NCI-H345 treated with DMSO at 0.1 percent for 48 hours (cell line): ENCODE measurements around the gene PTPRN2.
"Not testable (repeated sequence)": the region's sequence is repeated elsewhere in the genome, so short reads cannot be mapped to it uniquely, and the experiment has no call there.

ENCODE experiments used
- DNase-seq: peaks from one replicate; lab custom pipeline; 2025; ENCODE audit not compliant: unreplicated experiment; lab: John Stamatoyannopoulos, UW

The PTPRN2 gene

DNA sequence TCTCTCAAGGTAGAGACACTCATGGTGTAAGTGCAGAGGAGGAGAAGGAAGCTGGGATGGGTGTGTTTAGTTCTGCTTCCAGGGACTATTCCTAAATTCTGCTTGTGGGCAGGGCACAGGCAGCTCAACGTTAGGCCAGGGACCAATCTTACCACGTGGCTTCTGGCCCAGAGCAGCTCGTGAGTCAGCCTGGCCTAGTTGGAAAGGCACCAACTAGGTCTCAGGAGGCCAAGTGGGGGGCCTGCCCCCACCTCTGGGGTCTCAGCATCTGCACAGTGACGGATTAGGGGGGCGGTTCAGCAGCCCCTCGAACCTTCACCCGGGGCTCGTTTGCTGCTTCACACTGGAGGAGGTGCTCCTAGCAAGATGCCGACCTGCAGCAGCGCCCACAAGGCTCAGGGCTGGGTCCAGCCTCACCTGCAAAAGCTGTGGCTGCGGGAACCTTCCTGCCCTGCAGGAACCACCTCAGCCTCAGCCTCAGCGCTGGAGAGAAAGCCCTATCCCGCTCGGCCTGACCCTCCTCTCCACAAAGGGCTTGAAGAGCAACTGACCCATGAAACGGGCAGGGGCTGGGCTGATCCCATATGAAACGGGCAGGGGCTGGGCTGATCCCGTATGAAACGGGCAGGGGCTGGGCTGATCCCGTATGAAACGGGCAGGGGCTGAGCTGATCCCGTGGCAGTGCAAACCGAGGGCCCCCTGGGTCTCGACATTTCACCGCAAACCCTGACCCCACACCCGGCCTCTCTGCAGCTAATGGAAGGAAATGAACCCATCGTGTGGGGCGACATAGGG is 803.4 kb downstream of the PTPRN2 start:
- no peak for DNase-seq

DNA sequence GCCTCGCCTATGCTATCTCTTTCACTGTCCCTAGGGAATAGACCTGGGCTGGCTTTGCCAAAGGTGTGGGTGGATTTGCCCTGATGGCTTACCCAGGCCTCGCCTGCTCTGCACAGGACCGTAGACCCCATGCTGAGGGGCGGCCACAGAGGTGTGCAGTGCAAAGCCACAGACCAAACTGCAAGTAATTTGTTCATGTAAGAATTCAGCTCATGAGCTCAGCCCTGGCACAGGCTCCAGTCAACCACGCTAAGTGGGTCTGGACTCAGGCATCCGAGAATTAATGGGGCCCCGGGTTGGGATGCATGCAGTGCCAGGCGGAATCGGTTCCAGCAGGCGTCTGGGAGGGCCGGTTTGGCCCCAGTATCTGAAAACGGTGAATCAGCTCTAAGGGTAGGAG is 805.6 kb downstream of the PTPRN2 start:
- DNase-seq, result no peak

DNA sequence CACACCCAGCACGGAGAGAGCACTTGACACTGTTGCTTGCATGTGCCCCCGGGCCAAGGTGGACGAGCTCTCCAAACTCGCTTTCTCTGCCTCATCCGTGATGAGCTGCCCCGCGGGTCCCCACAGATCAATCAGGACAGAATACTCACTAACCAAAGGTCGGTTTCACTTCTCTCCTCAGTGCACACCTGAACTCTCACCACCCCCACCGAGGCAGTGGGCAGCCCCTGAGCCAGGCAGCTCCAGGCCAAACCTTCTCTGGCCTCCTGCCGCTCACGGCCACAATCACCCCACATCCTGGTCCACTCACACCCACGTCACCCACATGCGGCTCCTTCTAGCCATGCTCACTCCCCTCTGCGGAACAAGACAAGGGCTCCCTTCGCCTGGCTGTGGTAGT is 806.9 kb downstream of the PTPRN2 start:
- no peak for DNase-seq

DNA sequence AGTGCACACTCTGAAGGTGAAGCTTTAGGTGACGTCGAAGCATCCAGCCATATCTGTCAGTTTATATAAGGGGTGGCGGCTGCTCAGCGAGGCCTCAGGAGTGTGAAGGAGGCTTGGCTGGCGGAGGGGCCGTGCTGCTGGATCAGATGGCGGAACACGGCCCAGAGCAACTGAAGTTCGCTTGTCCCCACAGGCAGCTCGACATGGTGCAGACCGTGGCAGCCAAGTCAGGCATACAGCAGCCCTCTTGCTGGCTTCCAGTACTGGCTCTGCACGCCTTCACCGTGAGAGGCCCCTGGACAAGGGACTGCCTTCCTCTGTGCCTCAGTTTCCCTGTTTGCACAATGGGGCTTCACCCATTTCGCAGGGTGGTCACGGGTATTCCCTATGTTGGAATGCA is 807.3 kb downstream of the PTPRN2 start:
- DNase-seq, result no peak

DNA sequence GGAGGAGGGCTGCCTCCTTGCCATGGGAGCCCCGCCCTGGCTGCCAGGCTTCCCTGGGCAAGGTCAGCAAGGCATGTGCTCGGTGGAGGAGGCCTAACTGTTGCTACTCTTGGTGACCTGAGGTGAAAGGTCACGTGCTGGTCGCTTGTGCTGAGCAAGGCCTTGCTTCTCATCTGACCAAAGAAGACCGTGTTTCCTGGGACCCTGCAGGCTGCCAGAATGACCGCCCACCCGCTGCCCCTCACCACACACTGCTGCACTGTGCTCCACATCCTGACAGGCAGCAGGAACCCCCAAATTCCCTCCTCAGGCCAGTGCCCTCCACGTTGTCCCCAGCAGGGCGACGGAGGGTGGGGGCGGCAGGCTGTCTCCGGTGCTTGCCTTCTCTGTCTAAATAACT is 808.4 kb downstream of the PTPRN2 start:
- DNase-seq, result no peak

DNA sequence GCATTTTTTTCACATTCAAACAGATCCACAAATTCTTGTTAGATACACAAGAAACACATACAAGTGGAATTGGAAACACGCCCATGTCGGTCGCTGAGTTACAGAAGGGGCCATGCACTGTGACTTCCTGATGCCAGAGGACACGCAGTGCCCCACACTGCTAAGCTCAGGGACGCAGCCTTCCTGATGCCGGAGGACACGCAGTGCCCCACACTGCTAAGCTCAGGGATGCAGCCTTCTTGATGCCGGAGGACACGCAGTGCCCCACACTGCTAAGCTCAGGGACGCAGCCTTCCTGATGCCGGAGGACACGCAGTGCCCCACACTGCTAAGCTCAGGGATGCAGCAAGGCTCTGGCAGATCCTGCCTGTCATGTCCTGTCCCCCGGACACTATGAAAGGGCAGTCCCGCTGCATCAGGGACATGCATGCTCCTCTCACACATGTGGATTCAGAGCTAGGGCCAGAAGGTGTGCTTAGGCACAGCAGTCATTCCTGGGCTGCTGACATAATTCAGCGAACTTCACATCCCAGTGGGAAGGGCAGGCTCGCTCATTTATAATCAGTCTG is 810.3 kb downstream of the PTPRN2 start:
- DNase-seq, result not testable (repeated sequence)

DNA sequence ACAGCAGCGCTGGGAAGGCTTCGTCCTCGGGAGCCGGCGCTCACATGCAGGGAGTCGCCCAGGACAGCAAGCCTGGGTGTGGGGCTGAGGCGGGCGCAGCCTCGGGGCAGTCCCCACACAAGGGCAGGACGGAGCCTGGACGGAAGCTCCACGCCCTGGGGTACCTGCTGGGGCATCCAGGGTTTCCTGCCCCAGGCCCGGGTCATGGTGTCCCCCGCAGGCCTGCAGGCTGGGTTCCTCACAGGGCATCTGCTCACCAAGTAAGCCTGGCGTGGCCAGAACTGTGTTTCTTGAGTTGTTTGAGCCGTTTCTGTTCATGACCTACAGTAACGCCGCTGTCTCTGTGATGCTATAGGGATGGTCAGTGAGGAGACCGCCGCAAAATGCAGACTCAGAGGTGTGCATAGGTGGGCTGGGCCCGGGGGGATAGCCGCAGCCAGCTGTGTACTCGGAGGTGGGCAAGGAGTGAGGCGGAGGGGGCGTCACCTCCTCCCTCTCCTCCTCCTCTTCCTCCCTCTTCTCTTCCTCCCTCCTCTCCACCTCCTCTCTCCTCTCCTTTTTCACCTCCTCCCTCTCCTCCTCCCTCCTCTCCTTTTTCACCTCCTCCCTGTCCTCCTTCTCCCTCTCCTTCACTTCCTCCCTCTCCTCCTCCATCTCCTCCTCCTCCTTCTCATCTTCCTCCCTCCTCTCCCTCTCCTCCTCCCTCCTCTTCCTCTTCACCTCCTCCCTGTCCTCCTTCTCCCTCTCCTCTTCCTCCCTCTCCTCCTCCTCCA is 811.9 kb downstream of the PTPRN2 start:
- DNase-seq, result no peak

DNA sequence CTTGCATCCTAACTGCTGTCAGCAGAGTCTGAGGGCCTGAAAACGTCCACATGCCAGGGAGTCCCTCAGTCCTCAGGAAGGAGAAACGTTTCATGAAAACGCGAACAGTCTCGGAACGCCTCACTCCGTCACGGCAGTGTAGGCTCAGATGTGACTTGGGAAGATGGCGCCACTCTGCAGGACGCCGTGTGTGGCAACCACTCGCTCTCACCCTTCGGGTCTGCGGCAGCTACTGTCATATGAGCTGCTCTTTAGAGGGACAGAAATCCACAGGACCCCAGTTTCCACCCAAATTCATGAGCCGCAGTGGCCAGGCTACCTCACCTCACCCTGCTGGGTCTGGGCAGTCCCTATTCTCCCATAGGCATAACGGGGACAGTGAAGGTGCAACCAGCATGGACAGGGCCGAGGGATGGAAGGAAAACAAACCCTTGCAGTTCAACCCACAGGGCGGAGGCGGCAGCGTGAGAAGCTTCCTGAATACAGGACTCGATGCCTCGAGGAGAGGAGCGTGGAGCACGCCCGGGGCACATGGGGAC is 812.5 kb downstream of the PTPRN2 start:
- DNase-seq, result no peak

DNA sequence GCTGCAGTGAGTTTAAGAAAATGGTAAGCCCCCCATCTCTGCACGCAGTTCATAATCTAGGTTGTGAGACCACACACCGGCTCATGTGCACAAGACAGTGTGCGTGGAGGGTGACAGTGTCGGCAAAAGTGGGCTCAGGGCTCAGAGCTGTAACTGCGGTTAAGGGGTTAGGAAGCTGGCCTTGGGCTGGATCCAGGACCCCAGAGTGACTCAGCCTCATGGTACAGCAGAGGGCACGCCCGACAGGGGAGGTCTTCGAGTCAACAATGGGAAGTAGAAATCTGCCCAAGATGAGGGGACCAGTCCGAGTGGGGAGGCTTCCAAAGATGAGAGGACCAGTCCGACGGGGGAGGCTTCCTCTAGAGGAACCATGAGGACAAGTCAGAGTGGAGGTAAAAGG is 813.1 kb downstream of the PTPRN2 start:
- DNase-seq, result no peak

DNA sequence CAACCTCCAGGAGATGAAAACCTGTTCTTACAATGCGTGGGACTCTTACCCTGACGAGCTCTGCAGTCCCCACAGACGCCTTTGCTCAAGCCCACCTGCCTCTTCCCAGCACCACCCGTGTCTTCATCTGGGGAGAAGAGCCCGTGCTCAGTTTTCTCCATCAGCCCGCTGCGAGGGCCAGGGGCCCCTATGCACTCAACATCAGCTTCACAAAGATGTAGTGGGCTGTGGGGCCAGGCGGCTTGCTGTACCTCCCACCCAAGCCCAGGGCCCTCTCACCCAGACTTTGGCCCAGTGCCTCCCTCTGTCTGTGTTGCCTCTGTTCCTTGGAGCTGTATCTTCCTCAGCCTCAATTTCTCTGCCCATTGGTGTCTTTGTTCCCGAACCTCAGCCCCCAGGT is 814.3 kb downstream of the PTPRN2 start:
- DNase-seq, result no peak

DNA sequence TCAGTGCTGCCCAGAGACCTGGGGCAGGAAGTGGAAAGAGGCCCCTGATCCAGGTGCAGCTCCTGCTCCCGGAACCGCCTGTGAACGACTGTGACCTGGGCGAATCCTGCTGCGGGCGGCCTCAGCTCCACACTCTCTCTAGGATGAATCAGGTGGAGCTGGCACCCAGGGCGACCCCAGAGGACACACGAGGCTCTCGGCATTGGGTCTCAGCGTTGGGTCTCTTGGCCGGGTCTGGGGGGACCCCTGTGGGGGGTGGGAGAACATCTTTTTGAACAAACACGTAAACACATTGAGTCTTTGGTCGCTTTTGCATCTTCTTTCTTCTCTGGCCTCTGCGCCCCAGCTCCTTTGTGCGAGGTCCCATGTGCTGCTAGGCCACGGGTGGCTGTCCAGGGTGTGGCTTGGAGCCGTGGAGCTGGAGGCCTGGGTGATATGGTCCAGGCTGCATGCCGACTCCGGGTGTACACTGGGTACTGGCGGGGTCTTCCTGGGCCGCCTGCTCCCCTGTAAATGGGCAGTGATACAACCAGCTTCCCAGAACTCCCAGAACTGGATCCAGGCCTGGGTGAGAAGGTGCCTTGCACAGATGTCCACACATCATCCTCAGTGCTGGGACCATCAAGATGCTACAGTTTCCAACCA is 815.0 kb downstream of the PTPRN2 start:
- DNase-seq, result no peak

DNA sequence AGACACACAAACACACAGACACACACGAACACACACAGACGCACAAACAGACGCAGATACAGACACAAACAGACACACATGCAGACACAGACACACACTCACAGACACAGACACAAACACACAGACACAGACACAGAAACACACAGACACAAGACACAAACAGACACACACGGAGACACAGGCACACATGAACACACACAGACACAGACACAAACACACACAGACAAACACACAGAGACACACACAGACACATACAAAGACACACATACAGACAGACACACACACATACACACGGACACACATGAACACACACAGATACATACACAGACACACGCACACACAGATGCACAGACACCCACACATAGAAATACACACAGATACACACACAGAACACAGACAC is 815.9 kb downstream of the PTPRN2 start:
- DNase-seq, result no peak

DNA sequence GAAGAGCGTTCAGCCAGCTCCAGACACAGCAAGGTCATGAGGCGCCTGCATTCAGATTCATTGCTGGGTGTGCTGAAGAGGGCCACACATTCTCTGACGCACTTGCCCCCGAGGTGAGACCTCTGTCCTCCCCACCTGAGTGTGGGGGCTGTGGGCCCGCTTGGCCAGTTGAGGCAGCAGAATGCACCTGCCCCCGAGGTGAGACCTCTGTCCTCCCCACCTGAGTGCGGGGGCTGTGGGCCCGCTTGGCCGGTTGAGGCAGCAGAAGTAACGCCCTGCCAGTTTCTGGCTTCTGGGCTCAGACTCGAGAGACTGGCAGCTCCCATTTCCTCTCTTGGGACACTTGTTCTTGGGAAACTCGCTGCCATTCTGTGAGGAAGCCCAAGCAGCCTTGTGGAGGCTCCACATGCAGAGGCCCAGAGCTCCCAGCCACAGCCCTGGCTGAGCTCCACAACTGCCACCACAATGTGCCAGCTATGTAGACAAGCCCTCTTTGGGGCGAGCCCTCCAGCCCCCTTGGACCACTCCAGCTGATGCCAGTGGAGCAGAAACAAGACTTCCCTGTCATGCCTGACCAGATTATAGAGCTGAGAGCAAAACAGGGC is 816.8 kb downstream of the PTPRN2 start:
- no peak for DNase-seq

DNA sequence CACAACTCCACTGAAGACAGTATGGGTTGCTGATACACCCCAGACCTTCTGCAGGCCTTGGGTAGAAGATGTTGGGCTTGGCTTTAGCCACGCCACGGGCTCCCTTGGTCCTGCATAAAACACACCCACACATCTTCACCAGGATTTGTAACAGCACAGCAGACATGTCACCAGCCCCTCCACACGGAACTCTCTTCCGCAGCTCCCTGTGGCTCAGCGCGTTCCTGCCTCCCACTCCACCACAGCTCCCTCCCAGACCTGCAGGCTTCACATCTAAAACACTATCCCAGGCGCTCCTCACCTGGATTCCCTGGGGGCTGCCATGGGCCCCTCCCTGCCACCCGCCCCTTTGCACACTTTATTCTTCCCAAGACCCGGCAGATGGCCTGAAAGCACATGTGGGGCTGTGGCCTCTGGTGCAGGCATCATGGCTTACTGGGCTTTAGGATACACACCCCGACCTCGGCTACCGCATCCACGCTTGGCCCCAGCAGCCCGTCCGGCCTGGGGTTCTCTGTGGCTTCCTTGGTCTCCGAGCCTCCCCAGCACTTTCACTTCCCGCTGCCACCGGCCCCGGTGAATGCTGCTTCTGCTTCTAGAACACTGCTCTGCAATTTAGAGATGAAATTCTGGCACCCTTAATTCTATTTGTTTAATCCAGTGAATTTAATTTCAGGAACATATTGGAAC is 818.0 kb downstream of the PTPRN2 start:
- no peak for DNase-seq

DNA sequence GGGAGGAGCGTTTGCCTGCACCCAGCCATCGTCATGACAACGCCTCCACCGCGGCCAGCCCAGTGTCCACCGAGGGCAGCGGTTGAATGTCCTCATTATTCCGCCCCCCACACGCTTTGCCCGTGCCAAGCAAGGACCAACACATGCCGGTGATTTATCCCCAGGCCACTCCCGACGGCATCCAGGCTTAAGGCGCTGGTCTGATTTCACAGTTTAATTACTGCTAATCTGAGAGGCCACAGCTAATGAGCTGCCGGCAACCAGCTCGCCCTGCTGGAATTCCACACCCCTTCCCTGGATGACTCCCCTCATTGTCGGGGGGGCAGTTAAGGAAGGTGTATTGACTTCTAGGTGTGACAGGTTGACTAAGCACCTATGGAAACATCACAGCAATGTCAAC is 818.5 kb downstream of the PTPRN2 start:
- no peak for DNase-seq

DNA sequence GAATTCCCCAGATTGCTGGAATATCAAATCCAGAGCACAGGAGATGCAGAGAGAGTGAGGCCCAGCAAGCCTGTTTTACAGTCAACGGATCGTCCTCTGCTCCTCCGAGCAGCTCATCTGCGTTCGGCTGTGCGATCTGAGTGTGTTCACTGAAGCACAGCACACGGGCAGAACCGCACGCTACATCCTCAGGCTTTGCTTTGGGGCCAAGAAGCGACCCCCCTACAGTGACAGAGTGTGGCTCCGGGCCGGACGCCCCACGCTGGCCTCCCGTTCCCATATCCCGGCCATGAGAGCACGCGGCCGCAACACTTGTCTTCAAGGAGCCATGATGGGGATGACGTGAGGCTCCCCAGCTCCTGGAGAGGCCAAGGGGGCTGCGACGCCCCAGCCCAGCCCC is 819.4 kb downstream of the PTPRN2 start:
- DNase-seq, result no peak

DNA sequence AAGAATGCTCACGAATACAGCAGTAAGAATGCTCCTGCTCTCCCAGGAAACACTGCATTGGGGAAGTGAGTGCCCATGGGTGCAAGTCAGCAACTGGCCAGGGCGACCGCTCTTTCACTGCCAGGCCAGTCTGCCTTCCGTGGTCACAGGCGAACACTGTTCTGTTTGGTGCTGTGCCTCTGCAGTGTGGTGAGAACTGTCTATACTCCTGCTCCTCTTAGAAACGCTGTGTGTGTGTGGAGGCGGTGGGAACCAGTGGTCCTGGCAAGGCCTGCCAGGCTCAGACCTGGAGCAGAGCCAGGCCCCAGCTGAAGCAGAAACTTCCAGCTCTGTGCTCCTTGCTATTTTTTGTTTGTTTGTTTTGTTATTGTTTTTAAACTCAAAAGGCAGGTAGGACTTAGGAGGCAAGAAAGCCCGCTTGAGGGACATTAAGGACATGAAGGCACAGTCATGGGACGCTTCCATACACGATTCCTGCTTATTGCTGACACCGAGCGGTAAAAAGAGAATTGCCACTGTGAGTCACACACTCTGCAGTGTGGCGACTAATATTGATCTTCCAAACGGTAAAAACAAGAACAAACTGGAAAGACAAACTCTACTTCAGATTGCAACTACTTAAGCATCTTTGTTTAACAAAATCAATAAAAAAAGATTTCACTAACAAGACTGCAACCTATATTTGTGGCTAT is 820.0 kb downstream of the PTPRN2 start:
- DNase-seq, result no peak

DNA sequence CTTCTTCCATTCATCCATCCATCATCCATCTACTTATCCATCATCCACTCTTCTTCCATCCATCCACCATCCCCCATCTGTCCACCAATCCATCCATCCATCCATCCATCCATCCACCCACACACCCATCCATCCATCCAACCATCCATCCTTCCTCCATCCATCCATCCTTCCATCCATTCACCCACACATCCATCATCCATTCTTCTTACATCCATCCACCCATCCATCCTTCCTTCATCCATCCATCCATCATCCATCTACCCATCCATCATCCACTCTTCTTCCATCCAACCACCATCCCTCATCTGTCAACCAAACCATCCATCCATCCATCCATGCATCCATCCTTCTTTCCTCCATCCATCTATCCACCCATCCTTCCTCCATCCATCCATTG is 821.5 kb downstream of the PTPRN2 start:
- no peak for DNase-seq

DNA sequence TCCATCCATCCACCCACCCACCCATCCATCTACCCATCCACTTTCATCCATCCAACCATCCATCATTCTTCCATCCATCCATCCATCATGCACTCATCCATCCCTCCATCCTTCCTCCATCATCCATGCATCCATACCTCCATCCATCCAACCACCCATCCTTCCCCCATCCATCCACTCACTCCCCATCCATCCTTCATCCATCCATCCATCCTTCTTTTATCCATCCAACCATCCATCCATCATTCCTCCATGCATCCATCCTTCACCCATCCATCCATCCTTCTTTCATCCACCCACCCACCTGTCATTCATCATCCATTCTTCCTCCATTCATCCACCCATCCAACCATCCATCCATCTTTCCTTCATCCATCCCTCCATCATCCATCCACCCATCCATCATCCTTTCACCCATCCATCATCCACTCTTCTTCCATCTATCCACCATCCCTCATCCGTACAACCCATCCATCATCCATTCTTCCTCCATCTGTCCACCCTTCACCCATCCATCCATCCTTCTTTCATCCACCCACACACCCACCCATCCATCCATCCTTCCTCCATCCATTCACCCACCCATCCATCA is 822.6 kb downstream of the PTPRN2 start:
- no peak for DNase-seq

DNA sequence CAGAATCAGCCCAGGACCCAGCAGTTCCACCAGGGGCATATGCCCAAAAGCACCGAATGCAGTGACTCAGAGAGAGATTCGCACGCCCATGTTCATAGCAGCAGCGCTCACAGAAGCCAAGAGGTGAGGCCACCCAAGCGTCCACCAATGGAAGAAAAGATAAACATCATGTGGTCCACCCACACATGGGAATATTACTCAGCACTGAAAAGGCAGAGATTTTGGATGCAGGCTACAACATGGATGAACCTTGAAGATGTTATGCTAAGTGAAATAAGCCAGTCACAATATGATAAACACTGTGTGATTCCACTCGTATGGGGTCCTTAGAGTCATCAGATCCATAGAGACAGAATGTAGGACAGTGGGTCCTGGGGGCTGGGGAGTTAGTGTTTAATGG is 823.4 kb downstream of the PTPRN2 start:
- no peak for DNase-seq
